GM12892 (cell line): ENCODE measurements around the gene ZAP70.

Experiments used
- POLR2A ChIP-seq: IDR thresholded peaks from 2 replicates; pipeline ENCODE4 v1.6.1; 2011; ENCODE audit warnings: low read depth, low read length, control low read depth
- POLR2AphosphoS5 ChIP-seq: IDR thresholded peaks from 2 replicates; pipeline ENCODE4 v1.6.1; 2011; ENCODE audit warnings: low read depth, low read length, control low read depth

DNA sequence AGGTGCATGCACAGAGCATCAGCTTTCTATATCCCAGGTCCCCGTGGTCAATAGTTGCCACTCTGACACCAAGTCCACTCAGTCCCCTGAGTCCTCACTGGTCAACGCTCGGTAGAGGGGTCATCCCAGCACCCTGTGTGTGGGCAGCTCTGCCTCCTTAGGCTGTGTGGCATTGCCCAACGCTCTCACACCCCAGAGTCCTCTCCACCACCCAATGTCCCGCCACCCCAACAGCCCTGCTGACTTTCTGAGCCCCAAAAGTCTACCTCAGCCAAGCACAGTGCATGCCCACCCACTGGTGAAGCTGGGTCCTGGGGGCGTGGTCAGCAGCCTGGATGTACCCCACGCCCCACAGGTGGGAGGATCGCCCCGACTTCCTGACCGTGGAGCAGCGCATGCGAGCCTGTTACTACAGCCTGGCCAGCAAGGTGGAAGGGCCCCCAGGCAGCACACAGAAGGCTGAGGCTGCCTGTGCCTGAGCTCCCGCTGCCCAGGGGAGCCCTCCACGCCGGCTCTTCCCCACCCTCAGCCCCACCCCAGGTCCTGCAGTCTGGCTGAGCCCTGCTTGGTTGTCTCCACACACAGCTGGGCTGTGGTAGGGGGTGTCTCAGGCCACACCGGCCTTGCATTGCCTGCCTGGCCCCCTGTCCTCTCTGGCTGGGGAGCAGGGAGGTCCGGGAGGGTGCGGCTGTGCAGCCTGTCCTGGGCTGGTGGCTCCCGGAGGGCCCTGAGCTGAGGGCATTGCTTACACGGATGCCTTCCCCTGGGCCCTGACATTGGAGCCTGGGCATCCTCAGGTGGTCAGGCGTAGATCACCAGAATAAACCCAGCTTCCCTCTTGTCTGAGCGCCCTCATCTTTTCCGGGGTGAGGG is 25.9 kb downstream of the ZAP70 start:
- TF ChIP-seq POLR2AphosphoS5 (no peak), POLR2A (no peak)
